B cell (primary cell): ENCODE data around the gene PNMA8C.

Experiments used
- CTCF ChIP-seq: fragments of 200-600 bp; IDR thresholded peaks from one replicate; pipeline ENCODE4 v1.8.0; 2022; ENCODE audit warnings: antibody characterized with exemption, mild to moderate bottlenecking
- EZH2 ChIP-seq: IDR thresholded peaks from 2 replicates; pipeline ENCODE4 v1.6.1; 2012; ENCODE audit warnings: borderline replicate concordance, low read depth, mild to moderate bottlenecking, moderate library complexity, low read length; ENCODE audit not compliant: insufficient read depth, poor library complexity, severe bottlenecking

- no peak for TF ChIP-seq CTCF
- TF ChIP-seq EZH2, result no peak
Measured at GRCh38 chr19:46451352-46451751, 22.6 kb upstream of the PNMA8C start.
